ENCODE results near the gene SHH. TPM values are rescaled to one million over a fixed set of nuclear protein-coding genes. Genes with fewer than 3 reads are reported as not detected.
"Not testable (repeated sequence)": the region's sequence is repeated elsewhere in the genome, so short reads cannot be mapped to it uniquely, and the experiment has no call there.

The SHH gene
- total RNA-seq, 1 donor from 2014 or later, result 16.7 TPM

- no peak for ATAC-seq
- intact Hi-C loops (cut with DNase I), result no loop called here
These were observed 32.3 kb upstream of the SHH start for GRCh38 chr7:155844526-155844925.

GRCh38 chr7:155844019-155844453 is 31.8 kb upstream of the SHH start:
- DNase-seq (ENCODE audit: low spot score) (peak; percentile 37), ATAC-seq (no peak)
- intact Hi-C loops (cut with DNase I), result no loop called here

More at GRCh38 chr7:155844526-155844925, 32.3 kb upstream of the SHH start:
- DNase-seq (ENCODE audit: low spot score), result peak; percentile 42

- DNase-seq (ENCODE audit: low spot score) (peak; percentile 39), ATAC-seq (no peak)
- intact Hi-C loops (cut with DNase I), result no loop called here
These were observed 31.3 kb upstream of the SHH start for GRCh38 chr7:155843426-155844018.

GRCh38 chr7:155842496-155843265 is 30.4 kb upstream of the SHH start:
- peak; percentile 32 for DNase-seq (ENCODE audit: low spot score)
- intact Hi-C loops (cut with DNase I), result no loop called here
- ATAC-seq, result no peak

- DNase-seq (ENCODE audit: low spot score), result peak; percentile 19
- ATAC-seq, result no peak
- intact Hi-C loops (cut with DNase I), result no loop called here
These were observed 28.6 kb upstream of the SHH start for GRCh38 chr7:155840909-155841308.

- ATAC-seq (no peak), DNase-seq (ENCODE audit: low spot score) (peak; percentile 22)
- intact Hi-C loops (cut with DNase I), result no loop called here
These were observed 28.1 kb upstream of the SHH start for GRCh38 chr7:155840262-155840885.

GRCh38 chr7:155839461-155839860 is 27.2 kb upstream of the SHH start:
- peak; percentile 13 for DNase-seq (ENCODE audit: low spot score)
- ATAC-seq, result no peak
- intact Hi-C loops (cut with DNase I), result no loop called here

- ATAC-seq; intact Hi-C loops (cut with DNase I): not testable (repeated sequence)
- DNase-seq (ENCODE audit: low spot score), result peak; percentile 10
These were observed 26.0 kb upstream of the SHH start for GRCh38 chr7:155838312-155838711.

GRCh38 chr7:155837126-155837479 is 24.8 kb upstream of the SHH start:
- ATAC-seq (no peak), DNase-seq (ENCODE audit: low spot score) (no peak)
- intact Hi-C loops (cut with DNase I), result no loop called here

GRCh38 chr7:155836216-155837125 is 24.2 kb upstream of the SHH start:
- intact Hi-C loops (cut with DNase I), result no loop called here
- ATAC-seq, result no peak
- peak; percentile 44 for DNase-seq (ENCODE audit: low spot score)

GRCh38 chr7:155835446-155836215 is 23.4 kb upstream of the SHH start:
- intact Hi-C loops (cut with DNase I), result no loop called here

GRCh38 chr7:155834486-155835048 is 22.3 kb upstream of the SHH start:
- ATAC-seq (no peak), DNase-seq (ENCODE audit: low spot score) (peak; percentile 33)
- intact Hi-C loops (cut with DNase I), result loop anchor here (5.0 kb wide), 1 partner anchor 977 kb away; no protein-coding TSS in a partner anchor

More at GRCh38 chr7:155835446-155836215, 23.4 kb upstream of the SHH start:
- ATAC-seq (no peak), DNase-seq (ENCODE audit: low spot score) (peak; percentile 49)

- DNase-seq (ENCODE audit: low spot score) (no peak), ATAC-seq (no peak)
- intact Hi-C loops (cut with DNase I), result loop anchor here (5.0 kb wide), 1 partner anchor 976 kb away; no protein-coding TSS in a partner anchor
These were observed 21.4 kb upstream of the SHH start for GRCh38 chr7:155833651-155834050.

- ATAC-seq, result no peak
- peak; percentile 32 for DNase-seq (ENCODE audit: low spot score)
- intact Hi-C loops (cut with DNase I), result loop anchor here (5.0 kb wide), 1 partner anchor 975 kb away; no protein-coding TSS in a partner anchor
These were observed 20.3 kb upstream of the SHH start for GRCh38 chr7:155832581-155832981.

GRCh38 chr7:155831807-155832524 is 19.7 kb upstream of the SHH start:
- ATAC-seq (no peak), DNase-seq (ENCODE audit: low spot score) (peak; percentile 38)
- intact Hi-C loops (cut with DNase I), result loop anchor here (5.0 kb wide), 1 partner anchor 975 kb away; no protein-coding TSS in a partner anchor

- peak; percentile 45 for DNase-seq (ENCODE audit: low spot score)
- ATAC-seq, result no peak
- intact Hi-C loops (cut with DNase I), result loop anchor here (5.0 kb wide), 1 partner anchor 974 kb away; no protein-coding TSS in a partner anchor
These were observed 18.9 kb upstream of the SHH start for GRCh38 chr7:155830961-155831806.
